H1 (cell line): Measurements from ENCODE around the gene CDC42SE2. TPM values are rescaled to one million over a fixed set of nuclear protein-coding genes. Genes with fewer than 3 reads are reported as not detected.

Experiments
- CBX8 ChIP-seq: fragments of 300-800, 300-1000 bp; sonication (generic); IDR thresholded peaks from 2 replicates; pipeline ENCODE4 v1.7.1; 2016; ENCODE audit warnings: low read depth, low read length, borderline replicate concordance
- HDAC2 ChIP-seq, 2 experiments: fragments of 300-600 bp in 1 of 2; sonication (generic) in 1 of 2; IDR thresholded peaks; 2 replicates each; pipeline ENCODE4 v1.6.1; 2011 to 2012; ENCODE audit warnings: low read depth in 2 of 2, low read length in 2 of 2, mild to moderate bottlenecking in 2 of 2, moderate library complexity in 2 of 2, borderline replicate concordance in 1 of 2, inconsistent platforms in 1 of 2
- KDM4A ChIP-seq: IDR thresholded peaks from one replicate; pipeline ENCODE4 v1.7.1; 2012; ENCODE audit warnings: low read depth, mild to moderate bottlenecking, moderate library complexity, low read length, inconsistent platforms; ENCODE audit not compliant: severe bottlenecking
- KDM5A ChIP-seq: fragments of 200-600 bp; IDR thresholded peaks from 2 replicates; pipeline ENCODE4 v1.7.1; 2012; ENCODE audit warnings: mild to moderate bottlenecking, low read length, inconsistent platforms, mixed read lengths
- ZNF274 ChIP-seq: IDR thresholded peaks from 2 replicates; pipeline ENCODE4 v1.7.0; 2012; ENCODE audit warnings: low read length, borderline replicate concordance; ENCODE audit errors: extremely low read depth
- polyA plus RNA-seq, 7 experiments: library from polyadenylated mRNA; depleted of rRNA in 3 of 7; stranded (reverse) in 5 of 7; unstranded in 2 of 7; fragments of >200 nt in 5 of 7; fragments of 200-250 nt in 2 of 7; gene quantifications; 1 replicate in 5 of 7; 2 replicates in 1 of 7; 4 replicates in 1 of 7; pipeline versions ENCODE4 v1.2.1 to v1.2.3, GENCODE V29; 2011 to 2013; ENCODE audit warnings: missing spikeins in 2 of 7, mixed read lengths in 2 of 7
- total RNA-seq: library from RNA; stranded (reverse); fragmentation: NEBNext Ultra II Directional; extraction: Animal tissue kit (Norgen Biotek cat#: 25700); gene quantifications from 2 replicates; pipeline ENCODE4 v1.2.1, GENCODE V29; 2021

CDC42SE2 gene
- total and polyA plus RNA-seq, 2 of the 8 experiments (the other 6 are each of a cell fraction or from before 2014, with no cell fraction given), result 16.7 to 30.8 TPM

- no peak for TF ChIP-seq KDM5A
- no peak for TF ChIP-seq HDAC2 (IDR thresholded peaks at IDR 0.05; ENCODE audit: borderline replicate concordance in 1 of 2, low read depth in 2 of 2, low read length in 2 of 2)
- TF ChIP-seq CBX8, result no peak
- TF ChIP-seq ZNF274, result no peak
- TF ChIP-seq KDM4A, result no peak
Observed at GRCh38 chr5:131413605-131414559, 150.0 kb downstream of the CDC42SE2 start (continued).
